ENCODE results near the gene CCM2.
"Not testable (repeated sequence)": the region's sequence is repeated elsewhere in the genome, so short reads cannot be mapped to it uniquely, and the experiment has no call there.

Gene CCM2

DNA sequence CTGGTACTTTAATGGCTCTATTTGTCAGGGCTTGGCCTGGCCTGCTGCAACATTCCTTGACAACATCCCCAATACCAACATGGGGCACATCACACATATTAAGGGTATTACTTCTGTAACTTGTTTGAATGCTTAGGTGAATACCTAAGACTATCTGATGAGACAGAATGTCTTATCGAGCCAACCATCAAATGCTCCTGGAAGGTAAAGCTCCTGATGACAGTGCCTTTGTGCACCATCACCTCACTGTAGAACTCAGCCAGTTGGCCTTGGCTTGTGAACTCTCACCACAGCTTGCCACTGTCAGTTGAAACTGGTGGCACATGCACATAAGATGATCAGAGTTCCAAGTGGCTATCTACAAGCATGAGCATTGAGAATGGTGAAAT is 17.5 kb upstream of the CCM2 start:
- no peak for DNase-seq

DNA sequence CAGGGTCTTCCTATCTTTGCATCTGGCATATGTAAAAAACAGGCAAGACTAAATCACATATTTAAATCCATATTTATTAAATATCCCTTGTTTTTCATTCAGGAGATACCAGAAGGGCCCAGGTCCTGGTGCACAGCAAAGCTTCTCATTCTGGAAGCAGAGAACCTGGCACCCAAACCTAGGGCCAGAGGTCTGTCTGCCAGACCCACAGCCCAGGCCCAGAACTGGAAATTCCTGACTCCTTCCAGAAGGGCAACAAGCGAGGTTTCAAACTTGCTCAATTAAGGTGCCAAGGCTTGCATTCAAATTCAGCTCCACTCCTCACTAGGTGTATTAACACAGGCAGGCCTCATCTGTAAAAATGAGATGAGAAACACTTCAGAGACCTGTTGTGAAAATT is 17.0 kb upstream of the CCM2 start:
- DNase-seq: no peak

DNA sequence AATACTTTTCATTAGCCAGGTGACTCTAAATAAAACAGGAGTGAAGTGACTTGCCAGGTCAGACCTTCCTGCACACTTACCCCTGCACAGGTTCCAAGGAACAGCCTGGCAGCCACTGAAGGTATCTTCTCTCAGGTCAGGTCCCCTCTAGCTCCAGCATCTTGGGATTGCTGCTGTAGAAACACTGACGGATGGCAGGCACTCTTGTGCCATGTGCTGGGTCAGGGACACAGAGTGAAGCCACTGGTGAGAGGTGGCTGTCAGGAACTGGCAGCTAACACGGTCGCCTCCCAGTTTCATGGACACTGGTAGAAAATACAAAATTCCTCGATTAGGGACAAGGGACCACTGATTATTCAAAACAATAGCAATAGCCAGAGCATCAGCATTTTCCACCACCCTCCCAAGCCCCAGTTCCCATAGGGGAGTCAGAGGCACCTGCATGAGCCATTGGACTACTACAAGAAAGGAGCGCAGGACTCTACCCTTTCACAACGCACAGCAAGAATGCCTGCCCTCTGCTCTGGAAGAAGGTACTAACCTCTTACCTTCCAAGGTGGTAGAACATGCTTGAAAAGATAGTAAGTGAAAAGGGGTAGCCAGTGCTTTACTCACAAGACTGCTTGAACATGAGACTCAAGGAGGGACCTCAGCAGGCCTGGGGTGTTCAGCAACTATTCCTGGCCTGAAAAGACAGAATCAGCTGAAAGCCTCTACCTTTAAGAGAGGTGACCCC is 16.1 kb upstream of the CCM2 start:
- DNase-seq: no peak

DNA sequence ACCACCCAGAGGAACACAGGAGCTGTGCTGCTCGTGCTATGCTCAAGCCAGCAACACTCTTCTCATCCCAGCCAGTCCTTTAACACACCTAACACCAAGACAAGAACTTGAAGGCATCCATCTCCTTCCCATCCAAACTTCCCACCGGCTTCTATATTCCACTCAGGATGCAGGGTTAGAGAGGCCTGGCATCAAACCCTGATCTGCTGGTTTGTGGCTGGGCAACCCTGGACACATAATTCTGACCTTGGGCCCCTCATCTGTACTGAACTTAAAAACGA is 15.6 kb upstream of the CCM2 start:
- no peak for DNase-seq

DNA sequence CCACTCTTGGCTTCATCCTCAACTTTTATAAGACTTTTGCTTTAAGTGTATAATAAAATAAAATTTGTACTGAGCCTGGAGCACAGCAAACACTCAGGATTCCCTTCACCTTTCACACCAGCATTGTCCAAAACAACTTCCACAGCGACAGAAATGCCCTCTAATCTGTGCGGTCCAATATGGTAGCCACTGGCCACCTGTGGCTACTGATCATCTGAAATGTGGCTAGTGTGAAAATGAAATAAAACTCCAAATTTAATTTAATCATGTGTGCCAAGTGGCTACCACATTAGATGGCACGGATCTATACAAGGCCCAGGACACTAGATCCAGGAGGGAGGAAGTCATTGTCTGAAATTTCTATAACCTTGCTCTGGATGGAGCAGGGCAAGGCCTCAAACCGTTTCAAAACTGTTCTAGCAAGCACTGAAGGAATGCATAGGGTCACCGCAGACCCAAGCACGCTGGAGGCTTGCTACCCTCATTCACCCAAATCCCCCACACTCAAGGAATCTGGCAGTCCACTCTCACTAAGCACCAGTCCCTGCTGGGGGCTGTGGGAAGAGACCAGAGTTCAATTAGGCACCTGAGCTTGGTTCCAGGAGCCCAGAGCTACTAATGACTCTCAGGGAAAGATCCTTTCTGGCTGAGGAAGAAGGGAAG is 14.8 kb upstream of the CCM2 start:
- DNase-seq: no peak

DNA sequence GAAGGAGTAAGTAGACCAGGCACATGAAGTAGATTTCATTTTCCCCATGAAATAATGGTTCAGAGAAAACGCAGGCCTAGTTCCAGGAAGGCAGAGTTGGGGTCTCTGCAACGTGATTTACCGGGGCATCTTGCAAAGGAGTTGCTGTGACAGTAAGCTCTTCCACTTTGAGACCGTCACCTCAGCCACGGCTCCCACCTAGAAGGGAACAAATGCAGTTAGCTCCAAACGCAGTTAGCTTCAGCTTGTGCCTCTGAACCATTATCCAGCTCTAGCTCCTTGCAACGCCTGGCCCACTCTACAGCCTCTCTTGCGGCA is 14.1 kb upstream of the CCM2 start:
- no peak for DNase-seq

DNA sequence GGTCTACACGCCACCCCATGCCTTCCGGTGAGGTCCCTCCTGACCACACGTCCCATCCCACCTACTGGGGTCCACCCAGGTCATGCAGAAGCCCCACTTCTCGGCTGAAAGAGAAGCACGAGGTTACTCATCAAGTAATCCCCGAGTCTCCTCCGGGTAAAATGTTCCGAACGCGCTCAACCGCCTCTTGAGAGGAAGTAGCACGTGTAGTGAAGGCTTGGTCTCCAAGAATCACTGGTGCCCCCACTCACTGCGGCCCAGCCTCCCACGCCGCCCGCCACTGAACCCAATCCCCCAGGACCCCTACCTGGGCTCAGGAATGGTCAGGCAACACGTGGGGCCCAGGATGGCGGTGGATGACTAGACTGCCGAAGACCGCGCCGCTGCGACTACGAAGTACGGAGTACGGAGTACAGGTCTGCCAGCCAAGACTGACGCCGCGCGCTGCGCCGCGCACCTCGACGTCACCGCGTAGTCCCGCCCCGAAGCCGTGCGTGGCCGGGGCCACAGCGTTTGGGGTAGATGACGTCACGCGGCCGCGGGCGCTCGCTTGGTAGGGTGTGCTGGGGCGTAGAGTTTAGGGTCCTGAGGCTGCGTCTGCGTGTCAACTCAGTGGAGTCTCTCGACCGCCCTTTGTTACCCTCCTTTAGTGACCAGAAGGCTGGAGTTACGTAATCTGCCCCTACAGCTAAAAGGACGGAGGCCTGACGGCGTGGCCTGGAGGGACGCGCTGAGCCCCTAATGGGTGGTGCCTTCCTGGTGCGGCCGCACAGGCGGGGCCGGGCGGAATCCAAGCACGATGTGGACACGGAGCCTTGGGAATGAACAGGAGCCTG is 13.6 kb upstream of the CCM2 start:
- peak; percentile 93 for DNase-seq

DNA sequence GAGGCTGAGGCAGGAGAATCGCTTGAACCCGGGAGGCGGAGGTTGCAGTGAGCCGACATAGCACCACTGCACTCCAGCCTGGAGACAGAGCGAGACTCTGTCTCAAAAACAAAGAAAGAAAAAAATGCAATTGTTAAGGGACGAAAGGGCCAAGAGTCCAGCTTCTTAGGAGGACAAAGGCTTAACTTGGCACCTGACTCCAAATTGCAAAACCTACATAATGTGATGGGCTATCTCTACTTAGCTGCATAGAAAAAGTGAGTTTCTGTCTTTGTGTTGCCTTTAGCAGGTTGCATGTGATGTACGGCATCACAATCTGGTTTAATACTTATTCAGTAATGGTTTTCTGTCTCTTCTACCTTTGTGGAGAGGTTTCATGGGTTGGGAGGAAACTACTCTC is 12.5 kb upstream of the CCM2 start:
- no peak for DNase-seq

DNA sequence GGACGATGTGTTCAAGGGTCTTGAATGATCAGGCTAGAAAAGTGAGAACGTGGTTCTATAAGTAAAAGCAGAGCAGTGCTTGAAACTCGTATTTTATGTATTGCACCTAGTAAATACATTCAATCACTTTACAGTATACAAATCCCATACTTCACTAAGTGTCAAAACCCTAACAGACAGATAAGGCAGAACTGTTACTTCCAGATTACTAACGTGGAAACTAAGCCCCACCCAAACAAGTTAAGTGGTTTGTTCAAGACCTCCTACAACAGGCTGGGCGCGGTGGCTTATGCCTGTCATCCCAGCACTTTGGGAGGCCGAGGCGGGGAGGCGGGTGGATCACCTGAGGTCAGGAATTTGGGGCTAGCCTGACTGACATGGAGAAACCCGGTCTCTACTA is 12.0 kb upstream of the CCM2 start:
- no peak for DNase-seq

DNA sequence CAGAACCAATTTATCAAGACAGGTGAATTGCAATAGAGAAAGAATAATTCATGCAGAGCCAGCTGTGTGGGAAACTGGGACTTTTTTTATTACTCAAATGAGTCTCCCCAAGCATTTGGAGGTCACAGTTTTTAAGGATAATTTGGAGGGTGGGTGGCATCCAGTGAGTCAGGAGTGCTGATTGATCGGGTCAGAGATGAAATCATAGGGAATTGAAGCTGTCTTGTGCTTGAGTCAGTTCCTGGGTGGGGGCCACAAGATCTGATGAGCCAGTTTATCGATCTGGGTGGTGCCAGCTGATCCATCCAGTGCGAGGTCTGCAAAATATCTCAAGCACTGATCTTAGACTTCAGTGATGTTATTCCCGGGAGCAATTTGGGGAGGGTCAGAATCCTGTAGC is 11.3 kb upstream of the CCM2 start:
- no peak for DNase-seq

DNA sequence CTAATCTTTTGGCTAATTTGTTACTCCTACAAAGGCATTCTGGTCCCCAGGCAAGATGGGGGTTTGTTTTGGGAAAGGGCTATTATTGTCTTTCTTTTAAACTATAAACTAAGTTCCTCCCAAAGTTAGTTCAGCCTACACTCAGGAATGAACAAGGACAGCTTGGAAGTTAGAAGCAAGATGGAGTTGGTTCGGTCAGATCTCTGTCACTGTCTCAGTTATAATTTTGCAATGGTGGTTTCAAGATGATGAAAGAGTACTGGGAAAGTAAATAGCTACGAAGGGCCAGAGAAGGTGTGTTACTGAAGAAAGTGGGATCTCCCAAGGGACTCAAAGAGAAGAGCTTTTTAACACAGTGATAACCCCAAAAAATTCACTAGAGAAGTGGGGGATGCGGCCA is 10.9 kb upstream of the CCM2 start:
- DNase-seq: no peak

DNA sequence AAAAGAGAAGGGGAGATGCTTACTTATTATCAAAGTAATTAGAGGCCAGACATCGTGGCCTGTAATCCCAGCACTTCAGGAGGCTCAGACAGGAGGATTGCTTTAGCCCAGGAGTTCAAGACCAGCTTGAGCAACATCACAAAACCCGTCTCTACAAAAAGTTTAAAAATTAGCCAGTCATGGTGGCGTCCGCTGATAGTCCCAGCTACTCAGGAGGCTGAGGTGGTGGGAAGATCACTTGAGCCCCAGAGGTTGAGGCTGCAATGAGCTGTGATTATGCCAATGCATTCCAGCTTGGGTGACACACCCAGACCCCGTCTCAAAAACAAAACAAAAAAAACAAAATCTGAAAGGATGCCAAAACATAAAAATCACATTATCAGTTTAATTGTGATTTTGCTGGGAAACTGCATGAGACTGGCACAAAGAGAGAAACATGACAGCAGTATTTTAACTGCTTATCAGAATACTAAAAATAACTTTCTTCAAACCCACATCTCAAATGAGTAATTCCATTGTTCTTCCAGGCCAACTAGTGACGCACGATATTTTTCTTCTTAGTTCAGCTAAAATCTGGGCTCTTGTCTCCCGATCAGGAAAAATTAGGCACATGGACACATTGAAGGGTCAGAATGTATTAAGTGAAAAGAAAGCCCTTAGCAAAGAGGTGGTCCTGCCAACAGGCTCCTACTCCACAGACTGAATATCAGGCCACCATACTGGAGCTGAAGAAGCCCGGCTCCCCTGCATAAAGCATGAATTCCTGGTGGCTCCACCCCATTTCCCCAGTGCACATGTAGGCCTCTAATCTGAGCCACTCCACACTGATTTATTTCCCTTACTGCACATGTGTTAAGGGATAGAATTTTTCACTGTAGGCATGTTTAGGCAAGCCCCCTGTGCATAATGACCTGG is 9.6 kb upstream of the CCM2 start:
- DNase-seq: peak; percentile 42

DNA sequence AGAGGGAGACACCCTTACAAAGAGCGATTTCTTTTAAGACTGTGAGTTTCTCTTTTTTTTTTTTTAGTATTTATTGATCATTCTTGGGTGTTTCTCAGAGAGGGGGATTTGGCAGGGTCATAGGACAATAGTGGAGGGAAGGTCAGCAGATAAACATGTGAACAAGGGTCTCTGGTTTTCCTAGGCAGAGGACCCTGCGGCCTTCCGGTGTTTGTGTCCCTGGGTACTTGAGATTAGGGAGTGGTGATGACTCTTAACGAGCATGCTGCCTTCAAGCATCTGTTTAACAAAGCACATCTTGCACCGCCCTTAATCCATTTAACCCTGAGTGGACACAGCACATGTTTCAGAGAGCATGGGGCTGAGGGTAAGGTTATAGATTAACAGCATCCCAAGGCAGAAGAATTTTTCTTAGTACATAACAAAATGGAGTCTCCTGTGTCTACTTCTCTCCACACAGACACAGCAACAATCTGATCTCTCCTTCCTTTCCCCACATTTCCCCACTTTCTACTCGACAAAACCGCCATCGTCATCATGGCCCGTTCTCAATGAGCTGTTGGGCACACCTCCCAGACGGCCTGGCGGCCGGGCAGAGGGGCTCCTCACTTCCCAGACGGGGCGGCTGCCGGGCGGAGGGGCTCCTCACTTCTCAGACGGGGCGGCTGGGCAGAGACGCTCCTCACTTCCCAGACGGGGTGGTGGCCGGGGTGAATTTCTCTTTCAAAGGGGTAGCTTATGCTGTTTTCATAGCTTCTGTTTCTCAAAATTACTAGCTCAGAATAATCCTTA is 7.8 kb upstream of the CCM2 start:
- not testable (repeated sequence) for DNase-seq

DNA sequence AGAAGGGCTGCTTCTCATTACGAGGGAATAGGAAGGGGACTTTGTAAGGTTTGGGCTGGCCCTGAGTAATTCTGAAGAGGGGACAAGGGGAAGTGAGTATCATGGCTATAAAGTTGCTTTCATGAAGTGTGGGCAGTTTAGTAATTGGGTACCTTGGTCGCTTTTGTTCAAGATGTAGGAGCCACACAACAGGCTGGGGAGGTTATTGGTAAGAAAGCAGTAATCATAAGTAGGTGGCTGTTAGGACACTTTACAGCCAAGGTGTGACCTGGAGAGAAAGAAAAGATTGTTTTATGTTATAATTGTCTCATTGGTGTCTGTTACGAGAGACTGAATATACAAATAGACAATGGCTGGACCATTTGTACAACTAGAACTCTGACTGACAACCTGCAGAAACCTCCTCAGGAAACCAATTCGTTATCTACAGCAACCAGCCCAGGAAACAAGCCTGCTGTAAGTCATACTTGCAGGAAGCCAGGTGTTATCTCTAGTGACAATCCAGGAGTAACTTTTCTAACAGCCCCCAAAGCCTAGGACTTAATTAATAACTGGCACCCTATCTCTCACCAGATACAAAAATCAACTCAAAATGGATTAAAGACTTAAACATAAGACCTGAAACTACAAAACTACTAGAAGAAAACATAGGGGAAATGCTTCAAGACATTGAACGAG is 5.0 kb upstream of the CCM2 start:
- no peak for DNase-seq

DNA sequence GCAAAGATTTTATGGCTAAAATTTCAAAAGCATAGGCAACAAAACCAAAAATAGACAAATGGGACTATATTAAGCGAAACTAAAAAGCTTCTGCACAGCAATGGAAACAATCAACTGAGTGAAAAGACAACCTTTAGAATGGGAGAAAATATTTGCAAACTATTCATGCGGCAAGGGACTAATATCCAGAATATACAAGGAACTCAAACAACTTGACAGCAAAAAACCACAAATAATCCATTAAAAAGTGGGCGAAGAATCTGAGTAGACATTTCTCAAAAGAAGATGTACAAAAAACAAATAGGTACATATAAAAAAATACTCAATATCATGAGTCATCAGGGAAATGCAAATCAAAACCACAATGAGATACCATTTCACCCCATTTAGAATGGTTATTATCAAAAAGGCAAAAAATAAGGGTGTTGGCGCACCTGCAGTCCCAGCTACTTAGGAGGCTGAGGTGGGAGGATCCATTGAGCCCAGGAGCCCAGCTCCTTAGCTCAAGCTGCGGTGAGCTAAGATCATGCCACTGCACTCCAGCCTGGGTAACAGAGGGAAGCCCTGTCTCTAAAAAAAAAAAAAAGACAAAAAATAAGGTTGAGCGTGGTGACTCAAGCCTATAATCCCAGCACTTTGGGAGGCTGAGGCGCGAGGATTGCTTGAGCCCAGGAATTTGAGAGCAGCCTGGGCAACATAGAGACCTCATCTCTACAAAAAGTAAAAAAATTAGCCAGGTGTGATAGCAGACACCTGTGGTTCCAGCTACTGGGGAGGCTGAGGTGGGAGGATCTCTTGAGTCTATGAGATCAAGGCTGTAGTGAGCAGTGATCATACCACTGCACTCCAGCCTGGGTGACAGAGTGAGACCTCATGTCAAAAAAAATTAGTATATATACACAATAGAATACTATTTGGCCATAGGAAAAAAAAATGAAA is 4.2 kb upstream of the CCM2 start:
- DNase-seq: no peak

DNA sequence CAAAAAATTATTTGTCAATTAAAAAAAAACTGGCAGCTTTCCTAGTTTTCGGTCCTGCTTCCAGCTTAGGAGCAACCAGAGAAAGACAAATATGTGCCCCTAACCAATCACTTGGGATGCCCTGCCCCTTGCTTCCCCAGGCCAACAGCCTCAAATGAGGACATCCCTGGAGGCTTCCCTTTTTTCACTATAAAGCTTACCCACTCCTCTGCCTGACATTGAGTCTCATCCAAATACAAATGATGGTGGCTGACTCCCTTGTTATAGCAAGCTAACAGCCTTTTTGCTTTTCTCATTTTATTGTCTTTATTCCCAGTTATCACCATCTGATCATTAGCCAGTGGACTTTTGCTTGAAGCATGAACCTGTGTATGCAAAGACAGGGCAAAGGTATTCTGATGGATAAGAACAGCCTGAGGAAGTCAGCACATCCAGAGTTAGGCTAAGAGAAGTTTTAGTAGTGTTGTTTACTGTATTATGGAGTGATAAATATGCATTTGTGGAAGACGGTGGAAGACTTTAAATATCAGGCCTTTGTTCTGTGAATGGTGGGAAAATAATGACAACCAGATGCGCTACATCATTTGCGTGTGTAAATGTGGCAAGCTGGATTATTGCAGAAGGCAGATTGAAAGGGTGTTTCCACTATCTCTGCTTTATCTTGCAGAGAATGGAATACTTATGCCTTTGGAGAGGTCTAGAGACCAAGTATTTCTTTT is 1.7 kb upstream of the CCM2 start:
- no peak for DNase-seq

DNA sequence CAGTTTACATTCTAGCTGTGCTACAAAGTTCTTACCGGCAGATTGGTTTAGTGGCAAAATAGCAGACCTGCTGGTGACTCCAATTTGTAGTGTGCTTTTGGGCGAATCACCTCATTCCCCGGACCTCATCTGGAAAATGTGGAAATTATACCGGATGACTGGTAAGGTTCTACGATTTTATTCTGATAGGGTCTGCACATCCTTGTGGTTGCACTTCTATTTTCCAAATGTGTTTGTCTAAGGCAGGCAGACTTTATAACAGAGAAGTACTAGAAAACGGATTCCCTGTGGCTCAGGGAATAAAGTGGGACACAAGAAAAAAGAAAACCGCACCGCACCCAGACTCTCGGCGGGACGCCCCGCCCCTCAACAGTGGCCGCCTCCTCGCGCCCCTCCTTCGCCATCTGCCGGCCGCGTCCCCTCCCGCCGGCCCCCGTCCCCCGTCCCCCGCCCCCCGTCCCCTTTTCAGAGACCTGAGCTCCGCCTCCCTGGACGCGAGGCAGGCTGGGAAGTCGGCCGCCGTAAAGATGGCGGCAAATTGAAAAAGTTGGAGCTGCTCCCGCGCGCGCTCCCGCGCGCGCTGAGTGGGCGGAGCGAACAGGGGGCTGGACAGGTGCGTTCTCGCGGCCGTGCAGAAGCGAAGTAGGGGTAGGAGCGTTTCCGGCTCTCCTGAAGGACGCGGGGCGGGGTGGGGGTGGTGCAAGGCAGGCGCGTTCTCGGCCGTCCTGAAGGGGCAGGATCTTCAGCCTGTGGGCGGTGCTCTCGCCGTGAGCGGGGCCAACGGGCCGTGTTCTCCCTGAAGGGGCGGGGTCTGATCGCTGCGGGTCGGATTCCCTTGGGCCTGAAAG is 532 bp upstream of the CCM2 start:
- DNase-seq: peak; percentile 100

DNA sequence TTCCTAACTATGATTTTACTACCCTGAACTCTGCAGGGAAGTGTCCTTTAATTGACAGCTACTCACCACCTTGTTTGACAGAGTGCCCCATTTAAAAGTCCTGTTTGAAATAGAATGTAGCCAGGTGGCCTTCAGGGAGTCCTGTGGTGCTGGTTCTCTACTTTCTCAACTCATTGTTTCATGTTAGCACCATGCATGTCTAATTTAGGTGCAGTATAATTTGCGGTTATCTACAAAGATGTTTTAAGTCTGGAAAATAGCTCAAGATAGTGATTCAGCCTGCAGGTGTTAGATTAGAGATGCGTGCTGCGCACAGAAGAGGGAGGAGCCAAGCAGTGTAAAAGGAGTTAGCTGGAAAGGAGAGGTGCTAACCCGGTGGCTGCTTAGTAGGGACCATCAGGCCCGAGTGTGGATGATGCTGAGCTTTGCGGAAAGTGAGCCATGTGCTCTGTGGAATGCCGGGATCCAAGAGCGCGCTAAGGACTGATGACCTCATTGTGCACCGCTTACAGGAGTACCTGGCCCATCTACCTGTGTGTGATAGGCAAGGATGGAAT is 1.2 kb downstream of the CCM2 start:
- DNase-seq: no peak

DNA sequence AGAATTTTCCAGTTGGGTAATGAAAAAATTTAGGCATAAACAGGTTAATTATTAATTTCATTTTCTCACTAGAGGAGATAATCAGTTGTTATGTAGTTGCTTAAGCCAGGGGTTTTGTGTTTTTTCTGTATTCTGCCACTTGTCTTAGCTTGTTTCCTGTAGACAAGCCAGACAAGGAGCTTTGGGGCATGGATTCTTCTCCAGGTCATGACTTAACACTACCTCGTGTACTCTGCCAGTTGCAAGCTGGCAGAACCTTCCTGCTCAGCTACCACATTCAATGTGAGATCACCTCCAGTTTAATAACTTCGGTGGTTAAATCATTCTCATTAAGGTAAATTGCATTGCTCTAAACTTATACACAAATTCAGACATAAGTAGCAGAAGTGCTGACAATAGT is 1.8 kb downstream of the CCM2 start:
- DNase-seq: no peak
